Measurements from ENCODE around the gene PDK3.

The PDK3 gene

DNA sequence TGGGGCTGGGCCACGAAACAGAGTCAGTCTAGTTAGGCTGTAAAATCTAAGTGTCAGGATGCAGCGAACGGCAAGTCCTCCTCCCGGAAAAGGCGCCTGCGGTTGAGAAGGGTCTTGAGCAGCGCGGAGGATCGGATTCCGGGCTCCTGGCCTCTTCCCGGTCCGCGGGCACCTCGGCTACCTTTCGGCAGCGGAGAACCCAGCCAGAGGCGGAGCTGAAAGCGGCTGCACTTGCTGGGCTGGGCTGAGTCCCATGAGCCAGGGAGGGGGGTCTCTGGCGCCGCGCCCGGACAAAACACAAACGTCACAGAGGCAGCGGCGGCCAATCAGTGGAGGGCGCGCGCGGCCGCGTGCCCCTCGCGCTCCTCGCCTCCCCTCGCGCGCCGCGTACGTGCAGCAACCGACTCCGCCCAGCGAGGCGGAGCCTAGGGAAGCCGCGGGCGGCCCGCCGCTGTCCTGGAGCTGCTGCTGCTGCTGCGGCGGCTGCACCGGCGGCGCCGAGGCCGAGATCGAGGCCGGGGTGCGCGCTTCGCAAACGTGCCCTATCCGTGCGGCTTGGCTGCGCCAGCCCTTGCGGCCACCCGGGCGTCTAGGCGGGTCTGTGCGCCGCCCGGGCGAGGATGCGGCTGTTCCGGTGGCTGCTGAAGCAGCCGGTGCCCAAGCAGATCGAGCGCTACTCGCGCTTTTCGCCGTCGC is at the start of gene PDK3:
TSS of gene PDK3 (plus strand) at position 451 of the 696 bp plus-strand sequence. CDS start at position 621, 170 bp downstream.
- DNase-seq (ENCODE audit: low read depth in 2 of 3, low spot score in 2 of 3): peak; percentile 36 to 68 (median 42)

- DNase-seq (ENCODE audit: low read depth in 2 of 3, low spot score in 2 of 3): no peak
Observed at GRCh38 chrX:24415921-24416320, 49.2 kb upstream of the PDK3 start.

GRCh38 chrX:24423960-24424359 is 41.1 kb upstream of the PDK3 start:
- DNase-seq (ENCODE audit: low read depth in 2 of 3, low spot score in 2 of 3): no peak

DNA sequence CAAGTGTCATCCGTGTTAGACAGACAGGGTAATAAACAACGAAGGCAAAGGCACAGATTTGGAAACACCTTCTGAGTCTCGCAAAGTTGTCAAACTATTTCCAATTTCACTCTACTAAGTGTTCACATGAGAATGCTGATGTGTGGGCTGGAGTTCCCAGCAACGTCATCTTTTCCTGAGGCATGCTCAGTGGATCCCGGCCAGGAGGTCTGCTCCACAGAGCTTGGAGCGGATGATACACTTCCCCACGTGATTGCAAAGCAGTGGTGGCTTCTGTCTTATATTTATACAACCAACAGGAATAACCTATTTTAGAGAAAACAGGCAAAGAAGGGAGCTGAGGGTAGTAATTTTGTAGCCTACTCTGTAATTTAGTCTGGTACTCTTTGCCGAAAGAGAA is 40.1 kb upstream of the PDK3 start:
- no peak for DNase-seq (ENCODE audit: low read depth in 2 of 3, low spot score in 2 of 3)

GRCh38 chrX:24425806-24426205 is 39.3 kb upstream of the PDK3 start:
- DNase-seq (ENCODE audit: low read depth in 2 of 3, low spot score in 2 of 3): no peak

DNA sequence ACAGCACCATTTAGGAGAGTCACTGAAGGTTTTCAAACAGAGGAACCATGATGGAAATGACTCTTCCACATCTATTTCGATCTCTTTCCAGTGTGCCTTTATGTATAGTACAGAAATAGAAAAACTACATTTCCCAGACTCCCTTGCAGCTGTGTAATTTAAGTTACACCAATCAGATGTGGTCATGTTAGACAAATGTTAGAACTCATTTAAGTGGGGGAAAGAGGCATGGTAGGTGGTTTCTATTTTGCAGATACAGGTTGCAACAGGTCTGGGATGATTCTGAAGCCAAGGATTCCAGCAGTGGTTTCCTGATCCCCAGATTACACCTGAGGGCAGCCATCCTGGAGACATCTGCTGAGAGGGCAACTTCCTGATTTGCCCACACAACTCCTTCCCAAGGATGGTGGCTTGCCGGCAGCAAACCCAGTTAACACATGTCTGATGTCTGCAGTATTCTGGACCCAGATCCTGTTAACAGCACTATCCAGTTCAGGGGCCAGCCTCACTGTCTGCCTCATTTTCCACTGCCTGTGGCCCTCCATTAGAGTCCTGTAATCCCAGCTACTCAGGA is 38.7 kb upstream of the PDK3 start:
- DNase-seq (ENCODE audit: low read depth in 2 of 3, low spot score in 2 of 3): no peak

DNA sequence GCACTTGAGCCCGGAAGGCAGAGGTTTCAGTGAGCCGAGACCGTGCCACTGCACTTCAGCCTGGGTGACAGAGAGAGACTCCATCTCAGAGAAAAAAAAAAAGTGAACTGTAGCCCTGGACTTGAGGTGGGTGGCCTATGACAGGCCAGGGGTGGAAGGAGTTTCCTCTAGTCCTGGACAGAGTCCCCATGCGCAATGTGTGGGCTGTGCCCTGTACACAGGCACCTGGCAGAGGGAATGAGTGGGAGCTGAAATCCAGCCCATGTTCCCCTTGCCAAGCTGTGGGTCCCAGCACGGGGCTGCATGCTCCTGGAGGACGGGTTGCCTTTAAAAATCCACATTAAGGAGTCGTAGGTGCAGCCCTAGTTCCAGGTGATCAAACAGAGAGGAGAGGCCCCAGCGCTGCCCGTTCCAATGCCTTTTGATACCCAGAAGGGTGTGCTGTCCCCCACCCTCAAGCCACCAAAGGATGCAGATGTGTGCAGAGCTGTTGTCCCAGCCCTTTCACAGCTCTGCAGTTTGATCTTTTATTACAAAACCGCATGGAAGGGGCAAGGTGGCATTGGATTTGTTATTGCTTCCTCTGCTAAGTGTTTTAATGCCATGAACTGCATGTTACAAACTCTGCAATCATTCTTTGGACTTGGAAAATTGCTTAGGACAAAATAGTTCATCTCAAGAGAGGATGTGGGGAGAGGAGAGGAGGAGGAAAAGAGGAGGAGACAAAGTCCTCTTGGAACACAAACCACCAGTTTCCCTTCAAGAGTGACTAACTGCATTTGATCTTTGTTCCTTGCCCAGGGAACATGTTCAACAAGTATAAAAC is 38.0 kb upstream of the PDK3 start:
- DNase-seq (ENCODE audit: low read depth in 2 of 3, low spot score in 2 of 3): no peak

DNA sequence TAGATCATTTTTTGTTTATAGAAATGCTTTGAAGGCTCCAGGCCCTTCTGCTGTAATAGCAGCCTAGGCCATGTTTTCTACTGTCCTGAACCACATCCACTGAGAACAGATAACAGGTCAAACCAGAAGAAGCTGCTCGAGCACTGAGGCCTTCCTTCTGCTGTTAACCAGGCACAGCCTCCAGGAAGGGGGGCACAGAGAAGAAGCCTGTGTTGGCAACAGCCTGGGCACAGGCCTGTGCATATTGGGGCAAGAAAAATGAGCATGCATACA is 37.4 kb upstream of the PDK3 start:
- no peak for DNase-seq (ENCODE audit: low read depth in 2 of 3, low spot score in 2 of 3)

DNA sequence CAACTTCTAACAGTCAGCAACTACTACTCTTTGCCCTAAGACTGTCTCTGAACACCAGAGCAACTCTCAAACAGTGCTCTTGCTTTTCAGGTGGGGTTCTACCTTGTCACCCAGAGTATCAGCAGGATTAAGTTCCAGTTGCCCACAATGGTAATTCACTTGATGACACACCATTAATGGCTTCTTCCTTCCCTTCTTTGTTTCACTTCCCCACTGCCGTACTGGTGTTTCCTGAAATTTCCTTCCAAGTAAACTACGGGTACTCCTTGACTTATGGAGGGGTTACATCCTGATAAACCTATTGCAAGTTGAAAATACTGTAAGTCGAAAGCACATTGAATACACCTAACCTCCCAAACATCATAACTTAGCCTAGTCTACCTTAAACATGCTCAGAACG is 36.6 kb upstream of the PDK3 start:
- DNase-seq (ENCODE audit: low read depth in 2 of 3, low spot score in 2 of 3): no peak

- DNase-seq (ENCODE audit: low read depth in 2 of 3, low spot score in 2 of 3): no peak
Observed at GRCh38 chrX:24435060-24435459, 30.0 kb upstream of the PDK3 start.

DNA sequence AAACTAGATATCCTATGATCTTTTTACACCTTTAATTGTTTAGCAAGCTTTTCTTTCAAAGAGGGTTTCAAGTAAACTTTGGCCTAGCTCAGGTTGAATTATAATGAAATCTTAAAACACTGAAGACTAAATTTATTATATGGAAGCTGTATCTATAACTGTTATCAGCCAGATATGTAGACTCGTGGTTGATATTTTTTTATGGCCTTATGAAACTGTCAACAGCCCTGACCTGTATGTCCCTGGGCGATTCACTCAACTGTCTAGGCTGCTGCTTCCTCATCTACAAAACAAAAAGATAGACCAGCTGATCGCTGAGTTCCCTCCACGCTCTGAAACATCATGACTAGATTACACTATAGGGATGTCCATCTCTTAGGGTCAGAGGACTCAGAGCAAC is 21.2 kb upstream of the PDK3 start:
- DNase-seq (ENCODE audit: low read depth in 2 of 3, low spot score in 2 of 3): no peak

- DNase-seq (ENCODE audit: low read depth in 2 of 3, low spot score in 2 of 3): no peak
Observed at GRCh38 chrX:24444645-24445044, 20.4 kb upstream of the PDK3 start.

DNA sequence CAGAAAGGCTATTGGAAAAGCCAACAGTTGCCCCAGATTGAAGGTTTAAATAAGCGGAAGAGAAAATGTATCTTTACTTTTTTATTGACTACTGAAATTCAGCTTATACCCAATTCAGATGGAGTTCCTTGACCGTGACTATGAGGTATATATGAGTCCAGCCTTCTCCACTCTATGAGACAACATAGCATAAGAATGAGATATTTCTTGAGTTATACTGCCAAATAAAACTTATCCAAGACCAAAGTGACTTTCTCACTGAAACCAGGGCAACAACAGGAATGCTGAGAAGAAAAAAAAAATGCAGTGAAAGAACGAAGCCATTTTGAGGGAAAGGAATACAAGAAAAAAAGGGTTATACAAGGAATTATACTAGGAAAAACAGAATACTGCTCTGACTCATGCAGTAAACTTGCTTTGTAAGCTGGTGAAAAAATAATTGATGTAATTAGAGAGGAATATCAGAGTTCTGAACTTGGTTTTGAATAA is 16.3 kb upstream of the PDK3 start:
- no peak for DNase-seq (ENCODE audit: low read depth in 2 of 3, low spot score in 2 of 3)

- DNase-seq (ENCODE audit: low read depth in 2 of 3, low spot score in 2 of 3): no peak
Observed at GRCh38 chrX:24463077-24463476, 2.0 kb upstream of the PDK3 start.

DNA sequence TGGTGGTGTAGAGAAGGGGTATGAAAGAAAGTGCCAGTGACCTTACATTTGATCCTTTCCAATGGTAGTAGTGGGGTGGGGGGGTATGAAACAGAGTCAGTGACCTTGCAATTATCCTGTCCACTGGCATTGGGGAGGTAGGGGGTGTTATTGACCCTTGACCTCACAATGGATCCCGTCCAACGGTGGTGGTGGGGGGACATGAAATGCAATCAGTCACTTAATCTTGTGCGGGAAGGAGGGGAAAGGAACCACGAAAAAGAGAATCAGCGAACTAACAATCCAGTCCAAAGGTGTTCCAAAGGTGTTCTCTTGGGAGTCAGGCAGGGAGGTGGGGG is 619 bp upstream of the PDK3 start:
- no peak for DNase-seq (ENCODE audit: low read depth in 2 of 3, low spot score in 2 of 3)

- no peak for DNase-seq (ENCODE audit: low read depth in 2 of 3, low spot score in 2 of 3)
Observed at GRCh38 chrX:24465532-24465865, 413 bp downstream of the PDK3 start.

DNA sequence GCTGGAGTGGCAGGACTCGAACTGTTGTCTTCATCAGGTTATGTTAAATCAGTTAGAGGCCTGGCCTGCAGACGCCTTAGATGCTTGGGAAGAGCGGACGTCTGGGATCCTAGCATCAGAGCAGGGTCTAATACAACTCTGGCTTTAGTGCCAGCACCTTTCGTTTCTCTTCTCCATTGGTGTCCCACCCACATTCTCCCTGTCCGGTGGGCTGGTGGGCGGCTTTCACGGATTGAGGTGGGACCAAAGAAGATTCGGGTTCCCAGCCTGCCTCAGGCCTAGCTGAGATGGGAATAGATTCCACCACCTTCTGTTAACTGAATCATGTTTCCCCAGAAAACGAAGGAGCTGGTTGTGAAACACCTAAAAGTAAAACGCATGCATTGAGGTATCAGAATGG is 939 bp downstream of the PDK3 start:
- no peak for DNase-seq (ENCODE audit: low read depth in 2 of 3, low spot score in 2 of 3)

DNA sequence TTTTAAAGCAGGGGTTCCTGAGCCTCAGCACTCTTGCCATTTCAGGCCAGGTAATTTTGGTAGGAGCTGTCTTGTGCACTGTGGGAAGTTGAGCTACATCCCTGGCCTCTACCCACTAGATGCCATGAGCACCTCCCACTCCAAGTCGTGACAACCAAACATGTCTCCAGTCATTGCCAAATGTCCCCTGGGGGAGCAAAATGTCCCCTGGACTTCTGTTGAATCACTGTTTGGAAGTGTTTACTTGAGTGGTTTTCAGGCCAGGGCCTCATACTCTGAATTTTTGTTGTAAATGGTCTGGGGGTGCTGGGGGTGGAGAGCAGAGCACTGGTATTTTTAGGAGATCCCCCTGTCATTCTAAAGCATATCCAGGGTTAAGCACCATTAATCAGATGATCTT is 3.2 kb downstream of the PDK3 start:
- no peak for DNase-seq (ENCODE audit: low read depth in 2 of 3, low spot score in 2 of 3)

- no peak for DNase-seq (ENCODE audit: low read depth in 2 of 3, low spot score in 2 of 3)
Observed at GRCh38 chrX:24471808-24472207, 6.7 kb downstream of the PDK3 start.

GRCh38 chrX:24475480-24475879 is 10.4 kb downstream of the PDK3 start:
- no peak for DNase-seq (ENCODE audit: low read depth in 2 of 3, low spot score in 2 of 3)

- no peak for DNase-seq (ENCODE audit: low read depth in 2 of 3, low spot score in 2 of 3)
Observed at GRCh38 chrX:24478509-24478908, 13.4 kb downstream of the PDK3 start.

GRCh38 chrX:24479924-24480323 is 14.8 kb downstream of the PDK3 start:
- DNase-seq (ENCODE audit: low read depth in 2 of 3, low spot score in 2 of 3): peak in 2 of 3 experiments; percentile 6 to 25
